Stimulated activated CD8-positive, alpha-beta memory T cell treated with anti-CD3 and anti-CD28 coated beads, Interleukin-12 subunit alpha, Interleukin-12 subunit beta, amount 100 ng/mL, for 1 hour (primary cell): ENCODE measurements around the gene SORCS3.

Experiments
- DNase-seq: peaks from one replicate; pipeline ENCODE4 v3.0.0-alpha.2; 2020; ENCODE audit warnings: low read depth

The SORCS3 gene

DNA sequence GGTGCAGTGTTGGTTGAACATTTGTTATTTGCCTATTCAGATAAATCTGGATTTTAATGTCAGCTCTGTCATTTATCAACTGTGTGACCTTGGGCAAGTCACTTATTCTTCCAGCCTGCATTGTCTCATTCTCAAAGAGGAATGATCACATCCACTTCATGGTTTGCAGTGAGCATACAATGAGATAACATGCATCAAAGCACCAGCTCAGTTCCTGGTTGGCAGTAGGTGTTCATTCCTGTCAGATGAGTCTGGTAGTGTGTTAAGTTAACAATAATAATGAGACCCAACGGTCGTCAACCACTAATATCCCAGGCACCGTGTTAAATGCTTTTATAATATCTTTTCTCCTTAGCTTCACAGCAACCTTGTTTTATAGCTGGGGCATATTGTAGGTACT is 137.3 kb downstream of the SORCS3 start:
- DNase-seq, result no peak

DNA sequence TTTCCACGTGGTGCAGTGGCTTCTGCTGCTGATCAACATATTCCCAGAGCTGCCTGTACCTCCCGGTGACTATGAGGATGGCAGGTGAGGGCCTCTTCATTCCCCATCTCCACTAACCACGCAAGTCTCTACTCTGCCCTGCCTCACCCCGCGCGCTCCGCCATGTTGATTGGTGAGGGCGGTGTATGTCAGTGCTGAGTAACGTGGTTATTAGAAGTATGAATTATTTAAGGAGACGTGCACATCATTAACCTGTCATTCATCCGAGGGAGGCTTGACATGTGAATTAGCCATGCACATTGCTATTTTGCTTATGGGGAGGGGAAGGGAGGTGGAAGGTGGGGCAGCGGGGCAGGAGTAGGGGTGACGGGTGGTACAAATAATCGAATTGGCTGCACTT is 138.6 kb downstream of the SORCS3 start:
- no peak for DNase-seq

GRCh38 chr10:104780165-104780564 is 139.1 kb downstream of the SORCS3 start:
- no peak for DNase-seq

- DNase-seq, result no peak
Observed at GRCh38 chr10:104780946-104781595, 140.0 kb downstream of the SORCS3 start.

DNA sequence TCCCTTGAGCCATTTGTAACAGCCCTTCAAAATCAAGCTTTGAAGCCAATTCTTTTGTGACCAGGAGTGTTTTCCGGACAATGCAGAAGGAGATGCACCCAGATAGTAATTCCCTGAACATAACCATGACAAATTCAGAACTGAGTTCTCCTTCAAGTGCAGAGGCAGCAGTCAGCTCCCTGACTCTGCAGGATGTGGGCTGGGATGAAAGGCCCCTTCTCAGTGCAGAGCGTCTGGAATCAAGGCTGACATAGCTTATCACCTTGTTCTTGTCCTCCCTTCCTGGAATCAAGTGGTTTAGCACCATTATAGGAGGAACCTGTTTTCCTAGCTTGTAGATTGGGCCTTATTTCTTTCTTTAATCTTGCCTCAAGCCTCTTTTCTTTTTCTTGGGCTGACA is 143.4 kb downstream of the SORCS3 start:
- no peak for DNase-seq

DNA sequence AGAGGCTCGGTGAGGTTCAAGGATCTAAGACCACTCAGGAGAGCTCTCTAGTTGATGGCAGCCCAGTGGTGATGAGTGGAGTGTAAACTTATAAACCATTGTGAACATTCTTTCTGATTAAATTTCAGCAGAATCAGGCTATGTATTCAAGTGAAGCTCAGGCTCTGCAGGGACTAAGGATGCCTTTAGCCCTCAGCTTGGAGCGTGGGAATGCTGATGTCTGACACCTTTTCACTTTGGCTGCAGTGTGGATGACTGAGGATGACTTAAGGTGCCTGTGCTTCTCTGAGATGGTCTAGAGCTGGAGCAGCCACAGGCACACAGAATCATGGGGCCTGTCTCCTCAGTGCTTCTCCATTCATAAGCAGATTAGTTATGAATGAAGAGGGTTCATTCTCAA is 150.4 kb downstream of the SORCS3 start:
- DNase-seq, result no peak

DNA sequence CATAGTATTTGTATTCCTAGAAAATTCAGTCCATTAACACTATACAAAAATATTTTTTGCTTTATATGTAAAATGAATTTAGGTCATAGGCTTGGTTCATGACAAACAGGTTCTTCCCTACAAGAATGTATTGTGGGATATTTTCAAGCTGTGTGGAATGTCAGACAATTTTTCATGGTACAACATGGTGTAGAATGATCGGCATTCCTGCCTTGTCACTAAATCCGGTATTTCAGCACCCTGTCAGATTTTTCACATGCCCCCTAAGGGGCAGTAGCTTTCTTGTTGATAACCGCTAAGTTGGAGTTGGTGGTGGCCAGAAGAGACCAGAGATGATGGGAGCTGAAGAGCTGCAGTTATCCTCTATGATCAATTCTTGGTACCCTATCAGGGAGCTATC is 154.3 kb downstream of the SORCS3 start:
- DNase-seq, result no peak

DNA sequence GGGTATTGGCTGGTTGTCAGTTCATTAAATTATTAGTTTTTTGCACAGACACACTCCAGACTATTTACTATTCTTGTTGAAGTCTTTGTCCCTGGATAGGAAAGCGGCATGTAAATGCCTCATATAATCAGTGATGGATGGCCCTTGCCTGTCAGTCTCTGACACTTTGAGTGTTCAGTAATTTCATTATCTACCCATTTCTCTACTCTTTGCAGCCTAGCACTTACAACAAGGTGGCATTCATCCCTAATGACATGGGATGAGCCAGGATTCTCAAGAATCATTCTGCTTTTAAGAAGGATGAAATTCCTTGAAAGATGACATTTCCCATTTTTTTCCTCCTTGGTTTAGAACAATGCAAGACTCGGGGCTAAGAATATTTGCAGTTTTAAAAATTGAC is 155.7 kb downstream of the SORCS3 start:
- no peak for DNase-seq

- DNase-seq, result no peak
Observed at GRCh38 chr10:104802941-104803340, 161.9 kb downstream of the SORCS3 start.

DNA sequence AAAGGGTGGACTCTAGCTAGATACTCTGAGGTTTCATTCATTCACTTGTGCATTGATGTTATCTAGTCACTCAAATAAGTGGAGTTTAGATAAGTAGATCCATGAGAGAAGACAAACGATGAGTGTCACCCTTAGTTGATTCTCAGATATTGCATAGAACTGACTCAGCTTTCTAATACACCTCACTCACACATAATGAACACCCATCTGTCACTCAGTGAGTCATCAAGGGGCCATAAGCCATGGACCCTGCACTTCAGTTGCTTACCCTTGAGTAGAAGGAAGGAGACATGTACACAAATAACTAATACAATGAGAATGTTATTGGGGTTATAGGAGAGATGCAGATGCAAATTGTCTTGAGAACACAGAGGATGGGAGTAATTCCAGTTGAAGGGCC is 163.8 kb downstream of the SORCS3 start:
- no peak for DNase-seq

DNA sequence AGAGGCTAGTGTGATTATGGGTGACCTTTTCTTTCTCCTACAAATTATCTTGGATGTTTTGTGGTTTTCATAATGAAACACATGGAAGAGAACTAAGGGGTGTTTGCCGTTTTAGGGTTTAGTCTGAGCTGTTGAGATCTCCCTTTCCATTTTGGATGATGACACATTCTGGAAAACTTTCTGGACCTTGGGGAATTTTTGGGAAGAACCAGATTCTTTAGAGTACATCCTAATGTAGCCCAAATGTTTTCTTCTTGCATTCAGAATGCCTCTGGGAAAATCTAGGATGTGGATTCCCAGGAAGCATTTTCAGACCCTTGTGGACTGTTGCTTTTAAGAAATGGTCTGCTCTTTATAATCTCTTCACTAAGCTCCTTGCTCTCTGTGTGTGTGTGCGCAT is 165.7 kb downstream of the SORCS3 start:
- no peak for DNase-seq

DNA sequence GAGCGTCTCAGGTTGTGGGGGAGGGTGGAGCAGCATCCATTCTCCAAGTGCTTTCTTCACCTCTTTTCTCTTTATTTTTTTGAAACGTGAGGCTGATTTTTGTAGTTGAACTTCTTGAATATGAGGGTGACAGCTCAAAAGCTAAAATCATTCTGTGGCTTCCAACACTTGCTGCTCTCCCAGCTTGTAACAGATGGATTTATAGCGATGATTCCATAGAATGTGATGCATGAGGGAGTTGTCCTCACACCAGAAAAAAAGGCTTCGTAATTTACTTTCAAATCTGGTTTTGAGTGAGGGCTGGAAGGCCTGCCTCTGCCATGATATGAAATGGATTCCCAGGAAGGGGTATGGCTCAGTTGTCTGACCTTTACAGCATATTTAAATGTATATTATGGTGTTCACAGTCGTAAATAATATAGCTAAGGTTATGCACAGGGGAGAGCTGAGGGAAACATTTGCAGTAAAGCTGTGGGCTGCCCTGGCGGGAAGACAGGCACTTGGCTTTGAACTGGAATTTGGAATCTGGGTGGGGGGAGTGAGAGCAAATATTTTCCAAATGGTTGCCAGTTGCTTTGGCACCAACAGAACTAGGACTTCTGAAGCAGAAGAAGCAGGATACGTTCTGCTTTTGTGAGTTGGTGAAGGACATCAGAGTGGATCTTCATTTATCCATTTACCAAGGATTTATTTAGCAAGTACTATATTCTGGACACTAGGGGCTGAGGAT is 166.7 kb downstream of the SORCS3 start:
- DNase-seq, result no peak

- no peak for DNase-seq
Observed at GRCh38 chr10:104809288-104810090, 168.4 kb downstream of the SORCS3 start.

GRCh38 chr10:104811166-104811565 is 170.1 kb downstream of the SORCS3 start:
- no peak for DNase-seq

DNA sequence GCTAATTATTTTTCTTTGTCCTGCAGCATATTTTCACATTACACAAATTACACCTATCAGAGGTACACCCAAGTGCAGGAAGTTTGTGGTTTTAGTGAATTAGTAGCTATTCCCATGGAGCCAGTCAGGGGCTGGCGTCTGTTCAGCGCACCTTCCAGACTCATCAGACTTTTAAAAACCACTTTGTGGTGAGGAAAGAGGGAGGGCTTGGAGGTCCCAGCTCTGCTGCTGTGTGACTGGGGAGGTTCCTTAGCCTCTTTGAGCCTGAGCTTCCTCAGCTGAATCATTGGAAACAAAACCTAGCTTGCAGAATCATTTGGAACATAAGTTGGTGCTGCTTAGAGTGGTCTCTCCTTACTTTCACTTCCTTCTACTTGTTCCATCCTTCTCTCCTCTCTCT is 175.4 kb downstream of the SORCS3 start:
- DNase-seq, result no peak

GRCh38 chr10:104819731-104820130 is 178.6 kb downstream of the SORCS3 start:
- DNase-seq, result no peak

DNA sequence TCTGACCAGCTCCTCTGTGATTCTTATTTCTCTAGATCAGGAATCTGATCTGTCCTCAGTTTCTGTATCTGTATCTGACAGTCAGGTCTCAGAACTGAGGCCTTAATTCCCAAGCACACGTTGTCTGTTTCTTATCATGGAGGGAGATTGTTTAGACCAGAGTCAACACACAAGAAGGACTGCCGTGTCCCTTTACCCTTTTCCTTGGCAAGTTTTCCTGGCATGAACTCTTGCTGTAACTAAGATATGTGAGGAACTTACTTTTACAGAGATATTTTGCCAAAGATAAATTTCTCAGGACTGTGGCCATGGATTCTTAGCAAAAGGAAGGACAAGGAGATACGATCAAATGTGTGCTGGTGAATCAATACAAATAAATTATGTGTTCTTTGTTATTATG is 181.0 kb downstream of the SORCS3 start:
- no peak for DNase-seq

GRCh38 chr10:104824380-104825006 is 183.4 kb downstream of the SORCS3 start:
- no peak for DNase-seq

GRCh38 chr10:104831272-104831671 is 190.2 kb downstream of the SORCS3 start:
- DNase-seq, result no peak

DNA sequence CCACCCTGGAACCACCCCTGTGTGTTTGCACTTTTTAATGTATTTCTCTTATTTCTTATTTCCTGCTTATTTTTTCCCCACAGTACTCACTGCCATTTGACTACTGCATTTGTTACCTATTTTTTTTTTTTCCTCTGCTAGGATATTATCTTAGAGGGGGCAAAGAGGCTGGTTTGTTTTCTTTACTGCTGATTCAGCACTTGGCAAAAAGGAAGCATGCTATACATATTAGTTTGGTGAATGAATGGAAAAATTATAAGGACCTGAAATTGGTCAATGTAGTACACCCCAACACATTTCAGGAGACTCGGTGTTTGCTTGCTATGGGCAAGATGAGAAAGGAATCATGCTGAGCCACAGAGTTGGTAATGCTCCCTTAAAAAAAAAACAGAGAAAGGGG is 193.5 kb downstream of the SORCS3 start:
- DNase-seq, result no peak

DNA sequence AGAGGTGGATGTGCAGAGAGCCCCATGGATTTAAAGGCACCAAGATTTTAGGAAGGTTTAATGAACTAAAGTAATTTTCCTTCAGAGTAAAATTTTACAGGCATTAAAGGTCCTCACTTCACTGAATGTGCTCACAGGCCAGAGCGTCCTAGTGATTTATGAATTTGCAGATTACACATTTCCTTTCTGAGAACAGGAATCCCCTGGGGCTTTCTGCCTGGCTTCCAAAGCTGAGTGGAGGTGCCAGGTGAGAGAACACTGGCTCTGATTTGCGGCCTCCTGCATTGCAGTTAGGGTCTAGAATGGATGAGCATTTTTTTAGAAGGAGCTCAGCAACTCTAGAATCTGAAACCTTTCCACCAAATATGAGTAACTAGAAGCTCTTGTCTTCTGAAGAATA is 194.3 kb downstream of the SORCS3 start:
- DNase-seq, result no peak

- no peak for DNase-seq
Observed at GRCh38 chr10:104842704-104843103, 201.6 kb downstream of the SORCS3 start.

DNA sequence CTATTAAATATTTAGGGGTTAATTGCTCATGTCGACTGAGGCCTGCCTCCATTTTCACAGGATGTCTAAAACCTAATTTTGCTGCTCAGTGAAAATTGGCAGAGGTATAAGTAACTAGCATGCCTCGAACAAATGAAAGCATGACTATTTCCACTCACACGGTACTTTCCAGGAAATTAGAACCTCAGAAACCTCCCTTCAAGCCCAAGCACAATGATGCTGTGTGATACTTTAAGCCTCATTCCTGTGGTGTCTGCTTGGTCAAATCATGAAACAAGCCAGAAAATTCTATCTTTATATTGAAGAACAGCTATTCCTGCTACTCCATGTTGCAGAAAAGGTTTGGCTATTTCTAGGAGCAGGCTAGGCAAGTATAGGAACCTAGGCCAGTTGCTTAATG is 203.0 kb downstream of the SORCS3 start:
- DNase-seq, result no peak
